ENCODE data around the gene SEC14L1. TPM values are rescaled to one million over a fixed set of nuclear protein-coding genes. Genes with fewer than 3 reads are reported as not detected.

Gene SEC14L1
- total RNA-seq, 1 experiment from 2014 or later: 58.6 TPM

- H3K4me1 Mint-ChIP-seq: no peaks in the 10 kb centered on the region
- Histone ChIP-seq H2BK15ac (ENCODE audit: low read depth, low read length) (no peak overlapping the region), H4K20me1 (ENCODE audit: control insufficient read depth, insufficient read depth, insufficient read length) (no peaks in the 10 kb centered on the region), H2BK20ac (ENCODE audit: low read depth, low read length, poor library complexity, severe bottlenecking) (no peak overlapping the region), H2BK12ac (ENCODE audit: insufficient read length, low read depth, low read length) (no peak overlapping the region), H3K9me3 (ENCODE audit: control insufficient read depth, low read depth, low read length) (no peaks in the 10 kb centered on the region), H4K8ac (replicated peaks; ENCODE audit: insufficient read length, low read depth, low read length) (no peak overlapping the region), H4K5ac (ENCODE audit: insufficient read length, low read depth, low read length) (no peak overlapping the region), H3K9ac (ENCODE audit: extremely low read depth, insufficient read length, low read length) (no peak overlapping the region), H3K23ac (ENCODE audit: insufficient read length, low read depth, low read length) (no peak overlapping the region), H3K79me1 (ENCODE audit: insufficient read depth, low read depth, low read length, poor library complexity, severe bottlenecking) (no peaks in the 10 kb centered on the region), H4K91ac (ENCODE audit: insufficient read length, low read depth, low read length) (no peak overlapping the region), H2BK120ac (ENCODE audit: low read depth, low read length, poor library complexity, severe bottlenecking) (no peak overlapping the region), H3K79me2 (ENCODE audit: insufficient read depth, low read length) (no peaks in the 10 kb centered on the region), H3K27ac (ENCODE audit: insufficient read length, low read depth, low read length) (no peak overlapping the region), H3K4me2 (ENCODE audit: insufficient read depth, insufficient read length, low read length) (no peak overlapping the region), H3T11ph (ENCODE audit: low read length) (no peak overlapping the region), H3K23me2 (ENCODE audit: insufficient read length, low read depth, low read length, poor library complexity, severe bottlenecking) (no peaks in the 10 kb centered on the region), H2BK5ac (ENCODE audit: insufficient read length, low read length) (no peak overlapping the region), H3K27me3 (ENCODE audit: insufficient read depth, low read length) (no peaks in the 10 kb centered on the region), H3K4ac (ENCODE audit: low read depth, low read length) (no peak overlapping the region), H3K4me1 (ENCODE audit: insufficient read depth, low read length) (no peaks in the 10 kb centered on the region), H2AFZ (ENCODE audit: low read length) (no peak overlapping the region), H2AK5ac (ENCODE audit: insufficient read length, low read length) (no peak overlapping the region), H3K56ac (ENCODE audit: insufficient read length, low read depth, low read length) (no peak overlapping the region), H3K14ac (ENCODE audit: insufficient read depth, low read length) (no peak overlapping the region), H3K18ac (ENCODE audit: insufficient read length, low read depth, low read length) (no peak overlapping the region)
- no peak for DNase-seq
- no peaks in the 10 kb centered on the region; the same call in 1 of the 2 replicates for H3K27me3 Mint-ChIP-seq (ENCODE audit: low read depth)
- no peak overlapping the region for H3K4me3 Mint-ChIP-seq
- no peaks in the 10 kb centered on the region for H3K36me3 Mint-ChIP-seq (ENCODE audit: insufficient read depth in 1 of 3, low read depth in 3 of 3)
- H3K9me3 Mint-ChIP-seq: no peaks in the 10 kb centered on the region
- WGBS (ENCODE audit: extremely low coverage, insufficient read length, low lambda C conversion rate): no CpG with 5 or more reads among the region's 4 CpGs
- no peak overlapping the region for H3K27ac Mint-ChIP-seq
- TF ChIP-seq CTCF (conservative IDR thresholded peaks at IDR 0.05): no peak
These were observed 23.4 kb upstream of the SEC14L1 start for GRCh38 chr17:77117415-77117814.
